B cell (primary cell): ENCODE results near the gene PRICKLE2. TPM values are rescaled to one million over a fixed set of nuclear protein-coding genes. Genes with fewer than 3 reads are reported as not detected.

Experiments used
- ATAC-seq: fragments of 200-7000 bp; cut with Tn5 transposase; one replicate; pipeline ENCODE4 v1.10.0; 2021; ENCODE audit warnings: low read depth, mild to moderate bottlenecking, moderate number of reproducible peaks, moderate library complexity
- CTCF ChIA-PET: fragments of 350-600 bp; sonication (Branson Sonifier 250); formaldehyde crosslinking; loops from one replicate; lab custom pipeline; 2021; ENCODE audit warnings: antibody characterized with exemption, inconsistent platforms; lab: Charles Lee
- POLR2A ChIA-PET: fragments of 350-600 bp; sonication (Branson Sonifier 250); formaldehyde crosslinking; loops from one replicate; lab custom pipeline; 2021; ENCODE audit warnings: antibody characterized with exemption; lab: Charles Lee
- DNase-seq: peaks from one replicate; pipeline ENCODE4 v3.0.0; 2013
- H2AFZ ChIP-seq: 2 replicates; pipeline ENCODE4 v1.6.1; 2012; ENCODE audit warnings: mild to moderate bottlenecking, low read depth, low read length; ENCODE audit not compliant: insufficient read depth, poor library complexity, severe bottlenecking
- H3K27ac ChIP-seq, 2 donors: 1 replicate in 1 of 2; 2 replicates in 1 of 2; pipeline ENCODE4 v1.5.1; 2012 to 2013; ENCODE audit warnings: low read length in 2 of 2, mild to moderate bottlenecking in 2 of 2, moderate library complexity in 1 of 2
- H3K27me3 ChIP-seq, 4 experiments: fragments of 200-600 bp in 1 of 4; sonication (generic) in 1 of 4; replicated peaks in 1 of 4; 1 replicate in 2 of 4; 2 replicates in 2 of 4; pipeline versions ENCODE4 v1.6.1 to v1.7.0; 2013 to 2016; ENCODE audit warnings: low read length in 3 of 4, mild to moderate bottlenecking in 2 of 4, mixed read lengths in 1 of 4, moderate library complexity in 1 of 4; ENCODE audit not compliant: insufficient read depth in 4 of 4, control insufficient read depth in 3 of 4; ENCODE audit errors: control extremely low read depth in 1 of 4
- H3K36me3 ChIP-seq, 2 experiments: replicated peaks in 1 of 2; 1 replicate in 1 of 2; 2 replicates in 1 of 2; pipeline versions ENCODE4 v1.6.1 to v1.7.1; 2013; ENCODE audit warnings: low read length in 1 of 2; ENCODE audit not compliant: insufficient read depth in 2 of 2, control insufficient read depth in 1 of 2; ENCODE audit errors: control extremely low read depth in 1 of 2, extremely low read depth in 1 of 2
- H3K4me1 ChIP-seq, 2 donors: fragments of 200-600 bp in 1 of 2; sonication (generic) in 1 of 2; 1 replicate in 1 of 2; 2 replicates in 1 of 2; pipeline versions ENCODE4 v1.5.1 to v1.6.1; 2013 to 2017; ENCODE audit warnings: low read length in 2 of 2; ENCODE audit not compliant: control insufficient read depth in 2 of 2, insufficient read depth in 2 of 2
- H3K4me2 ChIP-seq: replicated peaks from 2 replicates; pipeline ENCODE3; 2012; ENCODE audit warnings: mild to moderate bottlenecking, low read depth, low read length; ENCODE audit not compliant: poor library complexity, severe bottlenecking
- H3K4me3 ChIP-seq, 5 experiments: fragments of 200-600 bp in 1 of 5; sonication (generic) in 1 of 5; 1 replicate in 3 of 5; 2 replicates in 2 of 5; pipeline versions ENCODE4 v1.5.1 to v1.7.0; 2011 to 2016; ENCODE audit warnings: low read length in 4 of 5, mild to moderate bottlenecking in 4 of 5, low read depth in 2 of 5, control low read depth in 1 of 5, moderate library complexity in 1 of 5; ENCODE audit not compliant: insufficient read depth in 1 of 5; ENCODE audit errors: control extremely low read depth in 1 of 5, extremely low read depth in 1 of 5
- H3K79me2 ChIP-seq: fragments of 200-600 bp; sonication (generic); one replicate; pipeline ENCODE4 v1.6.0; 2016; ENCODE audit warnings: low read length; ENCODE audit not compliant: control insufficient read depth, insufficient read depth
- H3K9ac ChIP-seq: fragments of 200-600 bp; sonication (generic); 2 replicates; pipeline ENCODE4 v1.6.1; 2017; ENCODE audit warnings: mild to moderate bottlenecking, low read length, moderate library complexity
- H3K9me3 ChIP-seq, 3 donors: one replicate each; pipeline versions ENCODE4 v1.6.1 to v1.7.1; 2013; ENCODE audit warnings: low read length in 2 of 3; ENCODE audit not compliant: control insufficient read depth in 2 of 3, insufficient read depth in 1 of 3; ENCODE audit errors: control extremely low read depth in 1 of 3
- H4K20me1 ChIP-seq: 2 replicates; pipeline ENCODE4 v1.6.0; 2012; ENCODE audit warnings: mild to moderate bottlenecking, low read length; ENCODE audit not compliant: insufficient read depth, control insufficient read depth, poor library complexity, severe bottlenecking
- H3K27ac Mint-ChIP-seq: one replicate; pipeline ENCODE4 v1.8.0; 2021; ENCODE audit warnings: mixed read lengths
- H3K27me3 Mint-ChIP-seq: one replicate; pipeline ENCODE4 v1.8.0; 2021; ENCODE audit warnings: mixed read lengths
- H3K4me1 Mint-ChIP-seq: one replicate; pipeline ENCODE4 v1.8.0; 2021; ENCODE audit warnings: mixed read lengths
- H3K4me3 Mint-ChIP-seq: one replicate; pipeline ENCODE4 v1.8.0; 2021; ENCODE audit warnings: mixed read lengths
- H3K9me3 Mint-ChIP-seq: one replicate; pipeline ENCODE4 v1.8.0; 2022; ENCODE audit warnings: mixed read lengths; ENCODE audit not compliant: insufficient read depth
- CTCF ChIP-seq: fragments of 200-600 bp; IDR thresholded peaks from one replicate; pipeline ENCODE4 v1.8.0; 2022; ENCODE audit warnings: antibody characterized with exemption, mild to moderate bottlenecking
- EZH2 ChIP-seq: IDR thresholded peaks from 2 replicates; pipeline ENCODE4 v1.6.1; 2012; ENCODE audit warnings: borderline replicate concordance, low read depth, mild to moderate bottlenecking, moderate library complexity, low read length; ENCODE audit not compliant: insufficient read depth, poor library complexity, severe bottlenecking
- WGBS: methylation state at CpG from one replicate; pipeline ENCODE4 v1.1.5; 2013; ENCODE audit warnings: missing lambda C conversion rate; ENCODE audit not compliant: insufficient coverage; 5-methylcytosine and 5-hydroxymethylcytosine counted together
- intact Hi-C: fragments of 100-400 bp; cut with micrococcal nuclease; formaldehyde crosslinking; loops from one replicate; pipeline ENCODE4 v1.10.0; 2022
- polyA plus RNA-seq: library from polyadenylated mRNA; depleted of rRNA; stranded (reverse); fragments of >200 nt; gene quantifications from 2 replicates; pipeline ENCODE4 v1.2.3, GENCODE V29; 2012
- total RNA-seq, 2 donors: library from RNA; stranded (reverse); fragments of 120-200 nt in 1 of 2; gene quantifications; 1 replicate in 1 of 2; 2 replicates in 1 of 2; pipeline versions ENCODE4 v1.2.3 to v1.2.4, GENCODE V29; 2013 to 2022

The PRICKLE2 gene
- total and polyA plus RNA-seq, 2 donors (not counting 1 experiment from before 2014, with no cell fraction given): 0.30 to 1.4 TPM

- H3K4me3 Mint-ChIP-seq: no peak overlapping the region
- no peak overlapping the region for H3K27ac ChIP-seq
- peaks cover 0 to 2% (median 0%) of the 10 kb centered on the region in 3 donors for H3K9me3 ChIP-seq
- no peaks in the 10 kb centered on the region for H3K27me3 ChIP-seq
- no peak overlapping the region for H3K9ac ChIP-seq
- H4K20me1 ChIP-seq: no peaks in the 10 kb centered on the region
- no peak overlapping the region for H2AFZ ChIP-seq
- H3K79me2 ChIP-seq: no peaks in the 10 kb centered on the region
- ChIA-PET POLR2A (no interaction called here), CTCF (no interaction called here)
- no peak overlapping the region for H3K27ac Mint-ChIP-seq
- TF ChIP-seq EZH2 (no peak), CTCF (no peak)
- H3K4me2 ChIP-seq: no peak overlapping the region
- H3K9me3 Mint-ChIP-seq: no peaks in the 10 kb centered on the region
- intact Hi-C loops: no loop called here
- H3K4me1 Mint-ChIP-seq: peaks cover 27% of the 10 kb centered on the region
- H3K4me1 ChIP-seq: peaks cover 0 to 25% of the 10 kb centered on the region in 2 donors
- DNase-seq (no peak), ATAC-seq (no peak)
- no CpG with 5 or more reads among the region's 2 CpGs for WGBS
- no peaks in the 10 kb centered on the region for H3K36me3 ChIP-seq
- no peaks in the 10 kb centered on the region for H3K27me3 Mint-ChIP-seq
- no peak overlapping the region for H3K4me3 ChIP-seq
Observed at GRCh38 chr3:64103131-64103530, 122.1 kb downstream of the PRICKLE2 start.

- no peak overlapping the region for H3K4me3 Mint-ChIP-seq
- TF ChIP-seq CTCF: no peak
- no peak for TF ChIP-seq EZH2
- ATAC-seq (no peak), DNase-seq (no peak)
- H3K4me2 ChIP-seq: no peak overlapping the region
- H3K27ac Mint-ChIP-seq: no peak overlapping the region
- CTCF ChIA-PET: no interaction called here
- no peaks in the 10 kb centered on the region for H4K20me1 ChIP-seq
- no peaks in the 10 kb centered on the region for H3K36me3 ChIP-seq
- H3K4me3 ChIP-seq: no peak overlapping the region
- intact Hi-C loops: no loop called here
- no peaks in the 10 kb centered on the region for H3K9me3 Mint-ChIP-seq
- H3K27ac ChIP-seq: no peak overlapping the region
- no peaks in the 10 kb centered on the region for H3K27me3 ChIP-seq
- peaks cover 22% of the 10 kb centered on the region for H3K4me1 Mint-ChIP-seq
- POLR2A ChIA-PET: no interaction called here
- H3K4me1 ChIP-seq: peaks cover 0 to 22% of the 10 kb centered on the region in 2 donors
- no peak overlapping the region for H3K9ac ChIP-seq
- no CpG with 5 or more reads among the region's 2 CpGs for WGBS
- peaks cover 0 to 2% (median 0%) of the 10 kb centered on the region in 3 donors for H3K9me3 ChIP-seq
- no peak overlapping the region for H2AFZ ChIP-seq
- H3K27me3 Mint-ChIP-seq: no peaks in the 10 kb centered on the region
- H3K79me2 ChIP-seq: no peaks in the 10 kb centered on the region
Observed at GRCh38 chr3:64102147-64102546, 123.1 kb downstream of the PRICKLE2 start.
